NCI-H82 treated with DMSO at 0.1 percent for 48 hours (cell line): ENCODE results near the gene FRAT1.
"Not testable (repeated sequence)": the region's sequence is repeated elsewhere in the genome, so short reads cannot be mapped to it uniquely, and the experiment has no call there.

Experiments
- DNase-seq: peaks from one replicate; lab custom pipeline; 2025; ENCODE audit not compliant: unreplicated experiment; lab: John Stamatoyannopoulos, UW

FRAT1 gene

DNA sequence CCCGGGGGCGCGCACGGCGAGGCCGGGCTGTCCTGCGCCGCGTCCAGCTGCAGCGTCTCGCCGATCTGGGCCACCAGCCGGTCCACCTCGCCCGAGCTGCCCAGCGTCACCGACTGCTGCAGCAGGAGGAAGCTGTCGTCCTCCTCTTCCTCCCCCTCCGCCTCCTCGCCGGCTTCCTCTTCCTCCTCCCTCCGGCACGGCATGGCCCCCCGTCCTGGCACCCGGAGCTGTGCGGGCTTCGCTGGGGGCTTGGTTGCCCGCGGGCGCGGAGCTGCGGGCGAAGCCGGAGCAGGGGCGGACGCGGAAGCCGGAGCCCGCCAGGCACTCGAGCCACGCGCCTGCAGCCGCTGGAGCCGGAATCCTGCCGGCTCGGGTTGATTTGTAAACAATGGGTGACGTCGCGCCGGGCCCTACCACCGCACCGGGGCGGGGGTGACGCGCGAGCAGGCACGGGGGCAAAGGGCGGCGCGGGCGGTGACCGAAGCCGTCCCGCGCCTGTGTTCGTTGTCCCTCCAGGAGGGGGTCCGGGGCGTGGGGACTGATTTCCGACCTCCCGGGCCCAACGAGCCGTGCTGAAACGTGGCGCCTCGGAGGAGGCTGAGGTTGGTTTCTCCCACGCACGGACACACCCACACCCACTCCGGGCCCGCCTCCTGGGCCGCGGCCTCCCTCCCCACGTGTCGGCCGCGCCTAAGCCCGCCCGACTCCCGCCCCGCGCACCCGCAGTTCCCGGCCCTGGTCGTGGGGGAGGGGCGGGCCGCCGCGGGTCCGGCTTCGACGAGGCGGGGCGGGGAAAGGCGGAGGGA, 15.5 kb downstream of the FRAT1 start, which contains the start of gene FRAT2:
TSS of gene FRAT2 (minus strand) at position 360 of the 806 bp plus-strand sequence. CDS start at position 203, 157 bp downstream.
- DNase-seq, result peak; percentile 50

DNA sequence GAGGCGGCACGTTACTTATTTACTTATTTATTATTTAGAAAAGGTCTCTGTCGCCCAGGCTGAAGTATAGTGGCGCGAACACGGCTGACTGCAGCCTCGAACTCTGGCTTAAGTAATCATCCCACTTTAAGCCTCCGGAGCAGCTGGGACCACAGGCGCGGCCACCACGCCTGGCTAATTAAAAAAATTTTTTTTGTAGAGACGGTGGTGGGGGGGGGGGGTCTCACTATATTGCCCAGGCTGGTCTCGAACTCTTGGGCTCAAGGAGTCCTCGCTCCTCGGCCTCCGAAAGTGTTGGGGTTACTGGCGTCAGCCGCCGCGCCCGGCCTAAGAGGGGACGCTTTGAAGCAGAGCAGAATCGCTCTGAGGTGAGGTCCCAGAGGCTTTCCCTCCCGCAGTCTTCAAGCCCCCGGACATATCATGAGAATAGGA, 16.1 kb downstream of the FRAT1 start:
- DNase-seq, result no peak

- DNase-seq, result no peak
Observed at GRCh38 chr10:97336006-97336405, 16.9 kb downstream of the FRAT1 start.

DNA sequence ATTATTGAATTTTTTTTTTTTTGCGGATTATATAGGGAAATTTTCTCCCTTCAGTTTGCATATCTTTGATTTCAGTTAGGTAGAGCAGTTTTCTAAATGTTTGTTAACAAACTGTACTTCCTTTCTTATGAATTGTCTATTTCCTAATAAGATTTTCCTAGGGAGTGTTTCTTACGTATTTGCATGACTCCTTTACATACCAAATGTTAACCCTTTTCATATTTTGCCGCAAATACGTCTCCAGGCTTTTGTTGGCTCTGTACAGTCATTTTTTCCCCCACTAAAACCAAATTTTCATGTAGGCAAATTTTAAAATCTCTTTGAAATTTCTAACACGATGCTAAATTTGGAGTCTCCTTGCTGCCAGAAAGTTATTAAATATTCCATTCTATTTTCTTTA, 17.4 kb downstream of the FRAT1 start:
- DNase-seq, result no peak

GRCh38 chr10:97336942-97337831, 18.1 kb downstream of the FRAT1 start:
- DNase-seq, result peak; percentile 80

- no peak for DNase-seq
Observed at GRCh38 chr10:97338041-97338440, 19.0 kb downstream of the FRAT1 start.

- DNase-seq, result no peak
Observed at GRCh38 chr10:97341416-97341815, 22.3 kb downstream of the FRAT1 start.

GRCh38 chr10:97343664-97344063, 24.6 kb downstream of the FRAT1 start:
- DNase-seq, result not testable (repeated sequence)

- no peak for DNase-seq
Observed at GRCh38 chr10:97347317-97347716, 28.2 kb downstream of the FRAT1 start.

DNA sequence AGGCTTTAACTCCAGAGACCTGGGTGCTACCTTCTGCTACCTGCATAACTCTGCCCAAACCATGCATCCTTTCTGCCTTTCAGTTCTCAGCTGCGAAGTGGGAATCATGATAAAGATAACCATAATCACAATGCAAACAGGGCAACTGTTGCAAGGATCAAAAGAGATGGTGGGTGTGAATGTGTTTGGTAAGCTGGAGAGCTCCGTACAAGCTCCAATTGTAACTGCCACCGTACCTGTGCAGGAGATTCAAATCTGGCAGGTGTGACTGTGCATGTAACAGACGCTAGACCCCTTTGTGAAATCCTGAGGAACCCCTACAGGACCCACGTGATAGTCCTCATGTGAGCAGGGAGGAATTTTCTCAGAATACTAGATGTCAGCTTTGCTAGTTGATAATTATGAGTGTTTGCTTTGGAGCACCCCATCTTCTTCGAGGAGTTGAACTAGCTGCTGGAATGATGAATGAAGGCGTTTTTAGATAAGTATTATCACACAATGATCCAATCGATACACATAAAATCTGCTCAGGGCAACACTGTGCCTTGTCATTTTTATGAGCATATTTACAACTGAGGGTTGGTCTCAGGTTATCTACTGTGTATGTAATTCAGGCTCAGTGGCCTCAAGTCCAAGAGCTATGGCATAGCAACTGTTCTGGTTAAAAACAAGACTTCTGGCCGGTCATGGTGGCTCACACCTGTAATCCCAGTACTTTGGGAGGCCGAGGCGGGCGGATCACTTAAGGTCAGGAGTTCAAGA, 30.9 kb downstream of the FRAT1 start:
- DNase-seq, result no peak

DNA sequence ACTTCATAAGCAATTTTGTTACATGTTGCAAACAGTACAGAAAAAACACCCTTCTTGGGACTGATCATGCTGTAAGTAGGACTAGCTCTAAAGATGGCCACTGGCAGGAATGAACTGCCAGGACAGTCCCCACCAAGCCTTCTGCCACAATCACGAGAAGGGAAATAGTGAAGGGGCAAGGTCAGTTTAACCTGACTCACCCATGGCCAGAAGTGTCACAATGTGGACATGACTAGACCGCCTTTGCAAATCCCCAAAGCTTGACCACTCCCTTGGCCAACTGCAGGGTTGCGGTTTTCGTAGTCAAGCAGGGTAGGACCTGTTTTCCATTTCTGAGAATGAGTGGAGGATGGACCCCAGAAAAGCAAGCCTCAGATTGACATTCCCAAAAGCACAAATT, 34.9 kb downstream of the FRAT1 start:
- no peak for DNase-seq

DNA sequence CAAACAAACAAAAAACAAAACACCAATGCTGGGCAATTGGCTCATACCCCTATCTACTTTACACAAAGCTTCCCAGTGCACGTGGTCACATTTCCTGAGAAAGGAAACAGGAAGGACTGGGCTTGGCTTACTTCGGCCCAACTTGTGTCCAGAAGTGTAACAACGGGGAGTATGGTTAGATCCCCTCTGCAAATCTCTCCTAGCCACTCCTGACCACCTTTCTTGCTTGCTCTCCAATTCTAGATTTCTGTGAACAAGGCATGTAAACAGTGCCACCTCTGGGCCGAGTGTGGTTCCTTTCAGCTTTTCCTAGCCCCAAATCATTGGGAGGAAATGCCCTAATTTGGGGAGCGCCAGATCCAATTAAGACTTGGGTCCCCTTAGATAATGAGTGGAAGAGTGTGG, 36.5 kb downstream of the FRAT1 start:
- DNase-seq, result no peak

- DNase-seq, result no peak
Observed at GRCh38 chr10:97356318-97356914, 37.3 kb downstream of the FRAT1 start.

DNA sequence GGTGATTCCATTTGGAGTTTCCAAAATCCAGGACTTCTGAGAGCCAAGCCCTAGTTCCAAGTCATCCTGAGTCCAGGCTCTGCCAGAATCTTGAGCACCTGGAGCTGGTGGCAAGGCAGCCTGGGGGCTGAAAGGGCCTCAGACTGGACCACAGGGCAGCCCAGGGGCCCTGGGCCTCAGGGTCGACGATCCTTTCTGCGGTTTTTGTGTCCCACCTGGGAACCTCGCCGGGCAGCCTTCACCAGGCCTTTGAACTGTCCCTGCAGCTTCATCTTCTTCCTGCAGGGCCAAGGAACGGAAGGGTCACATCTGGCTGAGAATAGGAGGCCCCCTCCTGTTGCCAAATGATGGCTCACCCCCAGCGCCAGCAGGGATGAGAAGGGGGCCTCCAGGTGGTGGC, 37.8 kb downstream of the FRAT1 start:
- DNase-seq, result no peak

DNA sequence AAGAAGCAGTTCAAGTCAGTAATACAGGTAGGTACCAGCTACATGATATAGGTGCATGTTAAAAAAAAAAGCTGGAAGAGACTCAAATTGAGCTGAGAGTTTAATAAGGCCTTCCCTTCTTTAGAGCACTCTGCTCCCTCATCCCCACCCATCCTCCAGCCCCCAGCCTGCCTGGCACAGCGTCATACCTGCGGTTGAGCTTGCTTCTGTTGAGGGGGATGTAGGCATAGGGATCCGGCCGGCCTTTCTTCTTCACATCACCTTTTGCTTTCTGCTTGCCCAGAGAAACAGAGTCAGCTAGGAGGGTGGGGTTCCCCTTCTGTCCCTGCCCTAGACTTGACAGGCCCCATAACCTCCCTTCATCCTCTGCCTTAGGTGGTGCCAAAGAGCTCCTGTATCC, 39.3 kb downstream of the FRAT1 start:
- no peak for DNase-seq

GRCh38 chr10:97358781-97359180, 39.7 kb downstream of the FRAT1 start:
- no peak for DNase-seq

DNA sequence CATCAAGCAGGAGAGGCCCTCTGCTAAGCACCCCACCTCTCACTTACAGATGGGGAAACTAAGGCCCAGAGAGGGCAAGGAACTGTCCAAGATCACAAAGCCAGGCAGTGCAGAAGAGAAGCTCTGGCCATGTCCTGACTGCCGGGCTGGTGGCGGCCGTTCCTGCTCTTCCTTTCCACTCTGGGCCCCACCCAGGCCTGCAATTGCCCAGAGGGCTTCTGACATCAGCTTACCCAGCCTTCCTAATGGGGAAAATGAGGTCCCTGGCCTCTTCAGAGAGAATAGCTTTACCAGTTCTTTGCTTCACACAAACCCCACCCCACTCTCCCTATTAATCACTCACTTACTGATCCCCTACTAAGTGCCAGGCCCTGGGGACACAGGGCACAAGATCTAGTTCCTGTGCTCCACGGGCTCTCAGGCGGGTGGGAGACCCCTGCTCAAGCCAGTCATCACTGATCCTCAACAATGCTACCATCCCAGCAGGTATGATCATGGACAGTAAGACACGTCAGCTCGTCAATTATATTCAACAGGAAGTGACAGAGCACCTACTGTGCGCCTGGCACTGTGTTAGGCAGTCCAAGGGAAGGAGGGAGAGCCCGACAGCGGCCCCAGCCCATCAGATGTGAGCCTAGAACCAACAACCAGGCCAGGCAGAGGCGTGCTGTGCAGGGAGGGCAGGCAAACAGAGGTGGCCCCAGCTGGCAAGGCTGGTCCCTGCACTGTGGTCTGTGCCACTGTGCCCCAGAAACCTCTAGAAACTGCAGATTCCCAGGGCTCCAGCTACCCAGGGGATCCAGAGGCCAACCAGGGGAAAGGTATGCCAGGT, 41.9 kb downstream of the FRAT1 start:
- no peak for DNase-seq

- DNase-seq, result no peak
Observed at GRCh38 chr10:97361537-97361901, 42.4 kb downstream of the FRAT1 start.

- no peak for DNase-seq
Observed at GRCh38 chr10:97362310-97363033, 43.4 kb downstream of the FRAT1 start.
